HG03159 (cell line): ENCODE measurements around the gene RANBP17.

Source experiments
- ATAC-seq: cut with Tn5 transposase; IDR thresholded peaks from one replicate; pipeline ENCODE4 v1.9.1; 2021; ENCODE audit warnings: mild to moderate bottlenecking, moderate library complexity; ENCODE audit not compliant: unreplicated experiment

Gene RANBP17

DNA sequence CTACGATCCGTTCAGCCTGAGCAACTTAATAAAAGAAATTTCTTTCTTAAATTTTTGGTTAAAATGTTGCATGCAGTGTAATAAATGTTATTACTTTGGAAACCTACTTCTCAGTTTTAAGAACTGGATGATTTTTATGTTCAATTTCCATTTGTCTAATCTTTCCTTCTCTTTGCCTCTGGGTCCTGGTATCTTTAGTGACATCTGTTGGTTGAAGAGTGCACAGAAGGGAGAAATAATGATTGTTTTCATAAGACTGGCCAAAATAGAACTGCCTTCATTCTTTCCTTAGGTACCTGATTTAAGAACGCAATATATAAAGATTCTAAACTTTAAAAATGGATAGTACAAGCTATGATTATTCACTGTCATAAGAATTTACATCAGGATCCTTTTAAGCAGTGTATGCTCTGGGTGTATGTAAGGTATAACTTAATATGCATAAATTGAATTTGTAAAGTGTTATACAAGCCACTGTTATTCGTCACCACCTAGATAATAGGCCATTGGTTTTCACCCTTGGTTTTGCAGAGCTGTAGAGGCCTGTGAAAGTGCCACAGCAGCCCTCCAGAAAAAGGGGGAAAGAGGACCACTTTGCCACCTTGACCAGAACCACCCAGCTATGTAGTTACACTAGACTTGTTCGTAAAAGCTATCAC is 364.4 kb downstream of the RANBP17 start:
- ATAC-seq = no peak

- no peak for ATAC-seq
Measured at GRCh38 chr5:171226864-171227263, 365.0 kb downstream of the RANBP17 start.

- no peak for ATAC-seq
Measured at GRCh38 chr5:171236651-171237050, 374.8 kb downstream of the RANBP17 start.

DNA sequence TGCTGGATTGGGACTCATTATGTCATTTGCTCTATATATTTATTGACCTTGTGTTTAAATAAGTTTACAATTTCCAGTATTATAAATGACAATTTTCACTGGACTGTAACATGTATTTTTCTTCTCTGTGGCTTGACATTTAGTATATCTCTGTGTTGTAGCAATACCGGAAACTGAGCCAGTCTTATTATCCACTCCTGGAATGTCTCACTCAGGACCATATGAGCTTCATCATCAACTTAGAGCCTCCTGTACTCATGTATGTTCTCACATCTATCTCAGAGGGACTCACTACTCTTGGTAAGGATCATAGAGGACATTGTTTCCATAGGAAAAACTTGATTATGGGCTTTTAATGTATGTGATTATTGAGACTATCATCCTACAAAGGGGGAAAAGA is 380.7 kb downstream of the RANBP17 start:
- no peak for ATAC-seq

- no peak for ATAC-seq
Measured at GRCh38 chr5:171246231-171246630, 384.4 kb downstream of the RANBP17 start.

- no peak for ATAC-seq
Measured at GRCh38 chr5:171249460-171249859, 387.6 kb downstream of the RANBP17 start.

DNA sequence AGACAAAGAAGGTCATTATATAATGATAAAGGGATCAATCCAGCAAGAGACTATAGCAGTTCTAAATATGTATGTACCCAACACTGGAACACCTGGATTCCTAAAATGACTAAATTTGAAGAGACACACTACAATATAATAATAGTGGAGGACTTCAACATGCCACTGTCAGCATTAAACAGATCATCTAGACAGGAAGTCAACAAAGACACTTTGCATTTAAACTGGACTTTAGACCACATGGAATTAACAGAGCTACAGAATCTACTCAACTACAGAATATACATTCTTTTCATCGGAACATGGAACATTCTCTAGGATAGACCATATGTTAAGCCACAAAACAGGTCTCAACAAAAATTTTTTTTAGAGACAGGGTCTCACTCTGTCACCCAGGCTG is 388.9 kb downstream of the RANBP17 start:
- no peak for ATAC-seq

- ATAC-seq = no peak
Measured at GRCh38 chr5:171251519-171251918, 389.7 kb downstream of the RANBP17 start.

GRCh38 chr5:171252674-171253073 is 390.9 kb downstream of the RANBP17 start:
- no peak for ATAC-seq

GRCh38 chr5:171258737-171259415 is 397.1 kb downstream of the RANBP17 start:
- no peak for ATAC-seq

DNA sequence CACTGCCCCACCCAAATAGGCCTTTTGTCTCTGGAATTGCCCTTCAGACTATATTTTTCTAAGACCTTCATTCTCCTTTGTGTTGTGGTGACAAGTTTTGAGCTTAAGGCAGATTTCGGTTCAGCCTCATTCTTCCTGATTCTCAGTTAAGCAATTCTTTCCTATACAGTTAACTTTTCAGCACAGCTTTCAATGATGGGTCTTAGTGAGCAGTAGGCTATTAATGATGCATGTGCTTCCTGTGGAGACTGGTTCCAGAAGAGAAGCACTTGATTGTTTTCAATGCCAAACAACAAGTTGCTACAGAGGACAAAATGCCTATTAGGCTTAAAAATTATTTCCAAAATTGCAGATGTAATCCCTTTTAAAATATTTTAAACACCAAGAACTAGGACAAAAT is 399.5 kb downstream of the RANBP17 start:
- no peak for ATAC-seq

GRCh38 chr5:171261904-171262303 is 400.1 kb downstream of the RANBP17 start:
- ATAC-seq = no peak

- ATAC-seq = no peak
Measured at GRCh38 chr5:171263181-171263580, 401.4 kb downstream of the RANBP17 start.

DNA sequence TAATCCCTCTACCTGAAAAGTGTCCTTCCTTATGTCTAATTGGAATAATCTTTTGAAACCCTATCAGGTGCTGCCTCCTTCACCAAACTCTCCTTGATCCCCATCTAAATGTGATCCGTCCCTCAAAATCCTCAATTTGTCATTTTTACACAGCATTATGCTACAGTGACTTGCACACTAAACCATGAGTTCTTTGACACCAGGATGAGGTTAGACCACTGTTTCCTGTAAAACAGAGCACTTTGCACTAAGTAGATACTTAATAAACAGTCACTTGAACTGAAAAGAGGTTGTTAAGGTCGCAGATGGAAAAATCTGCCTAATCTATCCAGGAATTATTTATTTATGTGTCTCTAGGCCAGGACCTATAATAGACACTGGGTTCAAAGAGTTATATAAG is 403.0 kb downstream of the RANBP17 start:
- ATAC-seq = no peak

DNA sequence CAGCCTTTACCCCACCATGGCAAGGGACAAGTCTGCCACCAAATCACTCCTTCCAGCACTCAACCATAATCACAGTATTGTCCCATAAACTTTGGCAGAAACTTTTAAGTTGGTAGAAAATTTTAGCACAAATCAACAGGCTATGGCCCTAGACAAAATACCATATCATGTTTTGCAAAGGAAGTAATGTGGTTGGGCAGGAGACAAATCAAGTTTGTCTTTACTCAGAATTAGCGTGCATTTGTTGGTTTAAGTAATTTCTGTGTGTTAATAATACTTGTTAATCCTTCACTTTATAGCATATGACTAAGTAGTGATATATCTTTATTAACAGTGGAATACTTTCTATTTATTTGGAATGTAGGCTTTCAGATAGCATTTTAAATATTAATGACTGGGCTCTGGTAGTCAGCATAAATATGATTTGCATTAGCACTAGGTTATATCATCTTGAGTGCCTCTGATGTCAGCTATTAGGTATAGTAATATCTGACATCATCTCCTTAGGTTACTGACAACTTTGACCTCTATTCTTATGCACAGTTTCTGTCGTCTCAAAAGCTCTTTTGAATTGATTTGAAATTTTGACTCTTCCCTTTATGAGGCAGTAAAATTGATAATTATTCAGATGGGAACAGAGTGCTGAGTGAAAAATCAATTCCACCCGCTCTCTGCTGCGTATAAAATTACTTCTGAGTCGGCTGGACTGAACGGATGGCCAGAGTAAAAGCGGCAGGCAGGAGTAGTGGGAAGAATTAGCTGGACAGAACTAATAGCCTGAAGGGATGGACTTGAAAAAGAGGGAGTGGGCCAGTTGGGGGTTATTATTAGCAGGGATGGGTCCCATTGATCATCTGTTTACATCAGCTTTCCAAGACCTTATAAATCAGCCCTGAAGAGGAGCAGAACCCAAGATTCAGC is 407.1 kb downstream of the RANBP17 start:
- no peak for ATAC-seq

DNA sequence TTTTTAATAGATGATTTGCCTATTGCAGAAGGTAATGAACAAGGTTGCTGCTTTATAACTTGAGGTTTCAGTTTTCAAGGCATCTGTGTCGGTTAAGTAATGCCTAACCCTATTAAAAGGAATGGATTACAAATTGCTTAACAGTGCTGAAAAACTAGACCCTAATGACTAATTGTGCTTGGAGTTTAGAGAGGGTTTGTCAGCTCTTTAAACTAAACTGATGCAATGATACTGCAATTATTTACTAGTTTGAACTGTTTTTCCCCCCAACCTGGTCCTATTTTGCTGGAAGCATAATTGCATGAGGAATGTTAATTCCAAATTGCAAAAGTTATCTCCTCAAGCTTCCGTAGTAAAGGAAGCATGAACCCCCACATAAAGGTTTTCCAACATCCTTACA is 407.9 kb downstream of the RANBP17 start:
- no peak for ATAC-seq

DNA sequence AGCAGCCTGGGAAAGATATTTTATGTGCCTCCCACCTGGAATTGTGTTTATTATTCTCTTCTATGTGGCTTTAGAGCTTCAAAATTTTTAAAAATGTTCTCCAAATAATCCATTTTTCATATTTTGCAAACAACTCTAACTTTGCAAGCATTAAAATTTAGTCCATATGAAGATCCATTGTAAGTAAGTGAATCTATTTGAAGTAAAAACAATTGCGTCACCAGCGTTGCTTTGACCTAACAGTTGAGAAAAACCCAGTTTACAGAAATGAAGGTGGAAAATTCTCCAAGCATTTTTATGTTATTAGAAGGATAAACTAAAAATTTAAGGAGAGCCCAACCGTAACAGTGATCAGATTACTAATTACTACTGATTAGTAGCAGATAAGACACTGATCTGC is 408.3 kb downstream of the RANBP17 start:
- no peak for ATAC-seq

DNA sequence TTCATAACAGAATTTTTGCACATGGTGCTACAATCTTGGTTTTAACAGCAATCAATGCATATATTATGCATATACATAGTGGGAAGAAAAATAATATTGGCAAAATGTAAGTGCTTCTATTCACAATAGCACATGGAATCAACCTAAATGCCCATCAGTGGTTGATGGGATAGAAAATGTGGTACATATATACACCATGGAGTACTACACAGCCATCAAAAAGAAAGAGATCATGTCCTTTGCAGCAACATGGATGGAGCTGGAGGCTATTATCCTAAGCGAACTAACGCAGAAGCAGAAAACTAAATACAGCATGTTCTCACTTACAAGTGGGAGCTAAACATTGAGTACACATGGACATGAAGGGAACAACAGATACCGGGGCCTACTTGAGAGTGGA is 410.0 kb downstream of the RANBP17 start:
- ATAC-seq = no peak

DNA sequence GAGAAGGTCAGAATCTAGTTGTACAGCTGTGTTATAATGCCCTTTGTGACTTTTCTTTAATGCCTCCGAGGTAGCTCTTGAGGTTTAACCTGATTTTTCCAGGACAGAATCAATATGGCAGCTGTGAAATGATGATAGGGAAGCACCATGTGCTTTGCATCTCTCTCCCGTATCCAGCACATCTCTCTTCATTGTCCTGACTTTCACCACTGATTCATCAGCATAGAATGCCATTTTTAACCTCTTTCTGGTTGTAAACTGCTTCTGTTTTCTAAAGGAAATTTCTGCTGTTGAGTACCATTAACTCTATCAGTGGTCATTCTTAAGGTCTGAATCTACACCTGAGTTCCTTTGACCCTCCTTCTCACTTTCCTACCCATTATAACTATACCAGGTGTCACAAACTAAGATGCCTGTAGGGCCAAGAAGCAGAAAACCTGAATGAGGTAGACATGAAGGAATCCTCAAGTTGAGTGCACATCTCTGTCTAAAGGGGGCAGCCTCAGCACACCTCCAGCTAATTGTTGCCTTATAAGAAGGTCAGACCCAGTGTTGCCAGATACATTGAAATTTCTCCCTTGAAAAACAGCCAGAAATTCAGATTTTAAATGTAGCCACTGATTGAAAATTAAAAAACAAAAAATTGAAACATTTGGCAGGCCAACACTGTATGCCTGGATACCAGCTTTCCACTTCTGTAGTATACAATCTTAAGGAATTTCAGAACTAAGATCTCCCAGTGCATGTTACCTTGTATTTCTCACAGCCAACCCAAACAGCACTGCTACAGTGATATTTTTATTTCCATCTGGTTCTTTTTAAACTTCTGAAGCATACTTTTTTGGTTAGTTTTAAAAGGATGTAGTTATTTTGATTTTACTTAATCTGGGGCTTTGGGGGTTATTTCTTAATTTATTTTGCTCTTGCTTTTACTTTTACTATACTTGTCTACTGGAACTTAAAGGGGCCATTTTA is 411.5 kb downstream of the RANBP17 start:
- ATAC-seq = no peak

DNA sequence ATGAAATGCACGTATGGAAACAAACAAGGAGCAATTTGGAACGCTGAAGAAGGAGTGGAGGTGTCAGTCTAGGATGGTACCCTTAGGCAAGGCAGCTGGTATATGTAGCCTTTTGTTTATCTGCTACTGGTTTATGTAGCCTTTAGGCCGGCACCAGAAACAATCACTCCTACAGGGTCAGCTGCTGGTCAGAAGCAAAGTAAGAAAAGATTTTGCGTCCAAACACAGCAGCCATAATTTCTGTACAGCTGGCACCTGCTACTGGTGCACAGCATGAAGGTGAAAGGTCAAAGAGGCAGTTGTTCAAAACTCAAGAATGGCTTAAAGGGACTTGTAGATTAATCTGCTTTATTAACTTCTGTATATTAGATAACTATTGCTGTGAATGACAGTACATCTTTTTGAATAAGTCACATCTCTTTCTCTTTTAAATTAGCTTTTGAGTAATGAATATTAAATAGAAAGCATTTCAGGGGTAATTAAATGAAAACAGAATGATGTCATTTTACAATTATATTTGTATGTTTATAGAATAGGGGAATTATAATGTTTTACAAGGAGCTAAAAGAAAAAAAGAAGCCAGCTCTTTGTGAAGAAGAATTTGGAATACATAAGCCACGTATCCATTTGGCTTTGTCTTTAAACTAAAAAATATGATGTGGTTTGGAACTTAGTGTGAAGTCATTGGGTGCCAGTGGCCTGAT is 414.2 kb downstream of the RANBP17 start:
- no peak for ATAC-seq
